Stimulated activated CD4-positive, alpha-beta T cell treated with anti-CD3 and anti-CD28 coated beads, TNF-alpha, amount 100 ng/mL, for 24 hours (primary cell): ENCODE data around the gene GRIA2.
"Not testable (repeated sequence)": the region's sequence is repeated elsewhere in the genome, so short reads cannot be mapped to it uniquely, and the experiment has no call there.

Experiments used
- DNase-seq, 3 experiments: peaks; one replicate each; pipeline ENCODE4 v3.0.0-alpha.2; 2020; ENCODE audit warnings: low read depth in 3 of 3

Gene GRIA2

DNA sequence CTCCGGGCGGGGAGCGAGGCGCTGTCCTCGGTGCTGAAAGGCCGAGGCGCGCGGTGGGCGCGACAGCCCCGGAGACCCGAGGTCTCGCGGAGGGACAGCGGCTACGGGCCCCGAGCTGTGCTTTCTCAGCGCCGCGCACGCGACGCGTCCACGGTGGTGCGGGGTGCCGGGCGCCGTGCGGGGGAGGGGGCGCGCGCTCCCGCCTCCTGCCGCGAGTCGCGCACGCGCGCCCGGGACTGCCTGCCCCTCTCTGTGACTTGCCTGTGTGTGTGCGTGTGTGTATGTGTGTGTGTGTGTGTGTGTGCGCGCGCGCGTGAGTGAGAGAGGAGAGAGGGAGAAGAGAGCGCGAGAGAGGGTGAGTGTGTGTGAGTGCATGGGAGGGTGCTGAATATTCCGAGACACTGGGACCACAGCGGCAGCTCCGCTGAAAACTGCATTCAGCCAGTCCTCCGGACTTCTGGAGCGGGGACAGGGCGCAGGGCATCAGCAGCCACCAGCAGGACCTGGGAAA, at the start of gene GRIA2:
Gene GRIA2, plus strand, starts transcription at position 358 of the 511 bp plus-strand sequence. CDS start 315 bp downstream, outside the sequence.
- no peak for DNase-seq

DNA sequence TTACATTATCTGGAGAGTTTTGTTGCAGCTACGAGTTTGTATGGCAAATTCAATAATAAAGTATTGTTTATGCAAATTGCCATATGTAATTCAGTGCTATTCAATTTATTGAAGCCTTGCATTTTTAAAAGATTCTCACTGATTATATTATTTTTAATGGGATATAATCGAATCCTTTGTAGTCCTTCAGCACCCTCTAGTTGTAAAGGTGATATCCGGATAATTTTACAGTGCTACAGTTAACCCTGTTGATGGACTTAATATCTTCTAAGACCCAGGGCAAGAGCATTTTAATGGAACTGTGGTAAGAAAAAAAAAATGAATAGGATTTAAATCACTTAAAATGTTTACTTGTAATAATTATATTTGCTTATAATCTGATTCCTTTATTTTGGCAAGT, 48.5 kb upstream of the GRIA2 start:
- no peak for DNase-seq

DNA sequence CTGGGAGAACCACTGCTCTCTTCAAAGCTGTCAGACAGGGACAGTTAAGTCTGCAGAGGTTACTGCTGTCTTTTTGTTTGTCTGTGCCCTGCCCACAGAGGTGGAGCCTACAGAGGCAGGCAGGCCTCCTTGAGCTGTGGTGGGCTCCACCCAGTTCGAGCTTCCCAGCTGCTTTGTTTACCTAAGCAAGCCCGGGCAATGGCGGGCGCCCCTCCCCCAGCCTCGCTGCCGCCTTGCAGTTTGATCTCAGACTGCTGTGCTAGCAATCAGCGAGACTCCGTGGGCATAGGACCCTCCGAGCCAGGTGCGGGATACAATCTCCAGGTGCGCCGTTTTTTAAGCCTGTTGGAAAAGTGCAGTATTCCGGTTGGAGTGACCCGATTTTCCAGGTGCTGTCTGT, 40.3 kb upstream of the GRIA2 start:
- not testable (repeated sequence) for DNase-seq

DNA sequence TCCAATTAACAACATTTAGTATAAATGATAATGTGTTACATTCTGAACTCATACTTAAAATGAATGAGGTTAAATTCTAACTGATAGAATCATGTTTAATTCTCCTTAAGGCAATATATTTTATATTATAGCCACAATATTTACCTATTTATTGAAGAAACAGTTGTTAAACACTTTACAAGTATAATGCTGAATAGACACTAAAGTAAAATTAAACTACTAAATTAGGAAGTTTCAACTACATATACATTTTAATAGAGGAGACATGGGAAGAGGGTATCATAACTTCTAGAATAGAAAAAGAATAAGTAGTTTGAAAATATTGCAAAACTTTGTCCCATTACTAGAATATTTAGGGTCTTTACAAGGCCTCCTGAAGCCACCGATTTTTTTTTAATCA, 36.2 kb upstream of the GRIA2 start:
- no peak for DNase-seq

DNA sequence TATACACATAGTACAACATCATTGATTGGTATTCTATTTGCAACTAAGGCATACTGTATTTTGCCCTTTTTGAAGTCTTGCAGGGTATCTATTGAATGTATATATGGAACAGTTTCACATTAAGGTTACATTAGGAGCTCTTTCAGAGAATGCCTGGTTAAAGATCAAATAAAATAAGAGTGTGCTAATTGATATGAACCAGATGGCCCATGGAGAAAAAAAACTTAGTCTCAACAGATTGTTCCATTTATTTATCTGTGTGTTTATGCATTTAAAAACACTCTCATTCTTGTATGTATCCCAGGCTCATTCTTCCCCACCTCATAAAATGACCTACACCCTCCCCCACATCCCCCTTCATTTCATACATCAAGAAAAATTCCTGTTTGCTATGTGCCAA, 35.2 kb upstream of the GRIA2 start:
- DNase-seq = no peak

DNA sequence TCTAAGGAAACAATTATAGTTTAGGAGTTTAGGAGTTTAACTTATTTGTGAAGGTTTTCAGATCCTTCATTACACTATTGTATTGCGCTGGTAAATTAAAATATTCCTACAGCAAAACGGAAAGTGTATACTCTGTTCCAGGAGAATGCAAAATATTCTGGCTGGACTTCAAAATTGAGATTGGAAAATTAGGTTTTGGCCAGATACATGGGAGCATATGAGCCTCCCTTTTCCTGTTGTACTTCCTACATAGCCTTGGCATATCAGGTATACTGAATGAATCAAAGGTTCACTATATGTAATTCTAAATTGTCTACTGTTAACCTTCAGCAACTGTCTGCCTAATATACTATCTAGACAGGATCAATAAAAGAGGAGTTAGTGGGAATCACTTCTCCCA, 25.2 kb upstream of the GRIA2 start:
- DNase-seq = no peak

DNA sequence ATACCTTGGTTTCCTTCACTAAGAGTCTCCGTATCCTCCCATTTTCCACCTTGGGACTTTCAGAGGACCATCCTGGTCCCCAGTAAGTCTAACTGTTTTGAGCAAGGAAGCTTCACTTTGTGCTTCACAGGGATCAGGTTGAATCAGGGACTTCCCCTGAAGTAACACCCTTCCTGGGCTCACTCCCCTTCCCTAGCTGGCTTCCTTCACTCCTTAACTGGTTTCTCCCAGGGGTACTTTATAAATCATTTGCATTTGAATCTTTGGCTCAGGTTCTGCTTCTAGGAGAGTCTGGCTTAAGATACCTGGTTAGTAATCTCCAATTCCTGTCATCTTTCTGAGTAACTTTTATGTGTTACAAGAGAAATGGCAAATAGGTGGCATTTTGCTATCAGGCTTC, 24.5 kb upstream of the GRIA2 start:
- DNase-seq = no peak

DNA sequence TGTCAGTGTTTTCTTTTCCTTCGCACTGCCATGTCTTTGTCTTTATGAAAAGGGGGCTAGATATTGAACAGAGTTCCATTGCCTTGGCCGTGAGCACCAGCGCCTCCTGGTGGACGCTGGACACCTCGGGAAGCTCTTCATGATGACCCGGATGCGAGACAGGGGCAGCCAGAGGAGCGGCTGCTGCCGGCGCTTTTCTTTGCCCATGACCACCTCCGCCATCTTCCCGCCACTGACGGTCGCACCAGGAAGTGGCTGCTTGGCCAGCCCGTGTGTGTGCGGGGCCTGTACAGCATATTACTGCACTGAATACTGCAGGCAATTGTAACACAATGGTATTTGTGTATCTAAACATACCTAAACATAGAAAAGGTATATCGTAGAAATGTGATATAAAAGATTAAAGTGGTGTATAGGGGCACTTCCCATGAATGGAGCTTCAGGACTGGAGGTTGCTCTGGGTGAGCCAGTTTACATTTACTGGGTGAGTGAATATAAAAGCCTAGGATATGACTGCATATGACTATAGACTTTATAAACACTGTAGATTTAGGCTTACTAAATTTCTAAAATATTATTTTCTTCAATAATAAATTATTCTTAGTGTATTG, 15.8 kb upstream of the GRIA2 start:
- no peak for DNase-seq

DNA sequence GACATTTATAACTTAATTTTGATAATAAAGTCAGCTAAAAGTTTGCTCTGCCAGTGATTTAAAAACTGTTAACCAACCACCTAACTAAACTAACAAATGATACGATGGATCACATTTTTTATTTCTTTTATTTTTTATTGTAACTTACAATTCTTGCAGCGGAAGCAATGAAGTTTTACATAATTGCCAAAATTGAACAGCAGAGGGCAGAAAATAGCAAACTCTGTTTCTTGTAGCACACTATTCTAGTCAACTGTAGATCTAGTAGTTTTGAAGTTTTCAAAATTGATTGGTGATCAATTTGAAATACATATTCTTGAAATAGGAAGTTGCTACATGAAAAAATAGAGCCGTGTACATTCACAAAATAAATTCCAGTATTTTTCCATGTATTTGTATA, 2.8 kb upstream of the GRIA2 start:
- DNase-seq = no peak

DNA sequence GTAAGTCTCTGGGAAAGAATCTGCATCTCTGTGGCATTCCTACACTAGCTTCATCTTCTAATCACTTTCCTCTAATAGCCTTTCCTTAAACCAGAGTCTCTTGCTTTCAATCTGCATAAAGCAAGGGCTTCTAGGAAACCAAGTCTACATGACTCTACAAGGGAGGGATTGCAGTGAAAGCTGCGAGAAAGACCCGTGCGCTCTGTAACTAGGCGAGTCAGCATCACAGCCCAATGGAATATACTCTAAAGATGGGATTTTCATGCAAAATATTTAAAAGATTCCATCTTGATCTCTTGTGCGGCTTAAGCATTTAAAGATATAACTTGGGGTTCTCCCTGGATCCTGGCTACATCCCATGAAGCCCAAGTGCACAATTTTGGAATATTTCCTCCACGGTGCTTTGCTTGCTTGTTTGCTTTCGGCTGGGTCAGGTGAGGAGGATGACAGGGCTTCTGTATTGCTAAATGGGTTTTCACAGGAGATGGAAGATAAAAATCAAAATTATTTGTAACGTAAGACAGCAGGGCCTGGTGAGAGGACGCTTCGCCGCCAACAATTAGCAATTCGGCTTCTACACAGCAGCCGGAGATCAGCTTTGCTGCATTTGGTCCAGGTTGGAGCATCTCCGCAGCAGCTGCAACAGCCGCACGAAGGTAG, 687 bp upstream of the GRIA2 start:
- DNase-seq = no peak

DNA sequence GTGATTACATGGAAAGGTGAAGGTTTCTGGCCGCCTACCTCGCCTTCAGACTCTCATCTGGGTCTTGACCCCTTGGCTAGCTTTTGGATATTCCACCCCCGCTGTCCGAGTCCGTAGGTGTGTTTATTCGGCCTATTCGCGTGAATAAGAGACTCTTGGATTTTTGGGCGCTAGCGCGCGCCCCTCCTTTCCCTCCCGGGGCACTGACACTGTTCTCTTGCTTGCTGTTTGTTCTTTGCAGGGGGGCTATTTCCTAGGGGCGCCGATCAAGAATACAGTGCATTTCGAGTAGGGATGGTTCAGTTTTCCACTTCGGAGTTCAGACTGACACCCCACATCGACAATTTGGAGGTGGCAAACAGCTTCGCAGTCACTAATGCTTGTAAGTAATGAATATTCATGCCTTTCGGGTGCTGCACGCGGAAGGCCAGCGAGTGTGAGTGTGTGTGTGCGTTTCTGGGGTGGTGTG, 932 bp downstream of the GRIA2 start:
- DNase-seq = no peak

DNA sequence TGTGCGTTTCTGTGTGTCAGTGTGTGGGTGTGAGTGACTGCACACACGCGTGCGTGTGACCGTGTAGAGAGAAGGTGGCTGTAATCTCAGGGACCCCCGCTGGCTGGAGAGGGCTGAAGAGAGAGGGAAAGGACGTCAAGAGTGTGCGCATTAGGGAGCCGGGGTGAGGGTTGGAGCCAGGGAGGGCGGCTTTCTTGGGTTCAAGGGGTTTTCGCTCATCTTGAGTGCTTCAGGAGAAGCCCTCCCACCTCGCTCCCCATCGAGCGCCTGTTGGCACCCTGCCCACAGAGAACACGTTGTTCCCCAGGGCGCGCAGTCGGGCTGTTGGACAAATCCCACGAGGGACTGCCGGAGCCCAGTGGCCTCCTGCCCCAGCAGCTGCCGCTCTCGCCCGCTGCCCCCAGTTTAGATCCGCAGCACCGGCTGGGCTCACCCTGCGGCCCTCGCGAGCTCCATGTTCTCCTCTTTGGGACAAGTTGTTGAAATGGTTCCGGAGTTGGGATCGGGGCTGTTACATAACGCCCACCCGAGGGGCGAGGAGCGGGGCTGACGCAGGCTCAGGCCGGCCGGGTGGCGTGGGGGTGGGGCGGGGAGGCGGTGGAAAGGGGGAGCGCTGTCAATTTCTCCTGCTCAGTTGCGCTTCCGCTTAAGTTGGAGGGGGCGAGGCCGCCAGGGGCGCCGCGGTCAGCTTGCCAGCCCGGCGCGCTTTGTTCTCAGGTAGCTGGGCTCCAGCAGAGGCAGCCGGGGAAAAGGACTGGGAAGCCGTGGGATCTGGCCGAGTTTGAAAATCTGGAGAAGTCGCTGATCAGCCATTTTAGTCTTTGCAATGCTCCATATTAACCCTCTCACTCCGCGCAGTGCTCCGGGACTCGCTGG, 1.6 kb downstream of the GRIA2 start:
- DNase-seq = no peak

DNA sequence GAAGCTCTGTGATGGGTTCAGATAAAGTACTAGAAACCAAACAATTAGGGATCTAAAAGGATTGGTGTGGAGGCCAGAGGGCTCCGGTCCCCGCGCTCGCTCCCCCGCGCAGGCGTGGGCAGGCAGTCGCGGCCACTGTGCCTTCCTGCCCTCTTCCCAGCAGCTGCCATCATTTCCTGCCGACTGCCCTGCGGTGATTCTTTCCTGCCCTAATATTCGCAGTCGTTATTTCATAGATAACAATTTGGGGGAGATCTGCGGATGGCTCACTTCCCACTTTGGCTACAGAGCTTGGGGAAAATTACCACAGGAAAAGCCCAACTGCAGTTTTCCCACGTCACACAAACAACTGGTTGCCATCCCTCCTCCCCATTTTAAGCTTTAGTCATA, 2.2 kb downstream of the GRIA2 start:
- DNase-seq = no peak

DNA sequence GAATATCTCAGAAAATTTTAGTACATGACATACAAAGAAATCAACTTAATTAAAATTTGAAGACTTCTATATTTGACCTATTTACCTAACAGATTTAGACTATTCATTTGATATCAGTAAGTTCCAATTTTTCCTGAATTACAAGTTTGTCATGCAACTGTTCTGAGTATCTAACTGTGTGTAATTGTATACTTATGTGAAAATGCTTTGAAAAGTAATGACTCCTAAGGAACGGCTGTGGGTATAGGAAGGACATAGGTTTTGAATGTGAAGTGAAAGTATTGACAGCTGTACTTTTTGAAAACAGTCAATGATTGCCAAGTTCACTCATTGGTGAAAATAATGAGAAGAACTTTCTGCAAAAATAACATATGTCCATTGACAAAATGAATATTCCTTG, 2.9 kb downstream of the GRIA2 start:
- DNase-seq = no peak

DNA sequence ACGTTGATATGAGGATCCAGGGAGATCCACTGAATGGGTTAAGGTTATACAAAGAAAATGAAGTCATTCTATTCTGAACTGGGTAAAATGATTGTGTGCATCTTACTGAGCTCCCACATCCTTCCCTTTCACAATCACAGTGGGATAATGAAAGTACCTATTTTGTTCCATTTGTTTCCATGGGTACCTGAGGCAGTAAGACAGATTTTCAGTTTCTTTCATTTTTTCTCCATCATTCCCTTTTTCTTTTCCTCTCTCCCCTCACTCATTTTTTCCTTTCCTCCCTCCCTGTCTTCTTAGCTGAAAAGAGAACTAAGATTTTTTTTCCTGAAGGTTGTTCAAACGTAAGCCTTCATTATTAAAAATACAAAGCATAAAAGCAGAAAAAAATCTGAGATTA, 4.6 kb downstream of the GRIA2 start:
- DNase-seq = no peak

DNA sequence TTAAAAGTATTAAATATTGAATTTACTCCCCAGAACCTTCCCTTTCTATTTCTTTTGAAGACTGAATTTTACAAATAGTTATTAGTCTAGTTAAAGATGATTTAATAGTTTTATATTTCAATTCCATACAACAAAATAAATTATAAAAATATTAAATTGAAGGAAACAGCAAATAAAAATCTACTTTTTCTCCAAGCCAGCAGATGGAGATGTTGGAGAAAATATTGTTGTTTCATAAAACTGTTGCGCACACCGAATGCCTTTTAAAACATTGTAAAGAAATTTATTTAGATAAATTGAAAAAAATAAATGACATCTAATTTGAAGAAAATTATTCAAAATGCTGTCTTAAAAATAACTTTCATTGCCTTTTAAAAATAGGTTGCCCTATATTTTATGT, 5.5 kb downstream of the GRIA2 start:
- no peak for DNase-seq

DNA sequence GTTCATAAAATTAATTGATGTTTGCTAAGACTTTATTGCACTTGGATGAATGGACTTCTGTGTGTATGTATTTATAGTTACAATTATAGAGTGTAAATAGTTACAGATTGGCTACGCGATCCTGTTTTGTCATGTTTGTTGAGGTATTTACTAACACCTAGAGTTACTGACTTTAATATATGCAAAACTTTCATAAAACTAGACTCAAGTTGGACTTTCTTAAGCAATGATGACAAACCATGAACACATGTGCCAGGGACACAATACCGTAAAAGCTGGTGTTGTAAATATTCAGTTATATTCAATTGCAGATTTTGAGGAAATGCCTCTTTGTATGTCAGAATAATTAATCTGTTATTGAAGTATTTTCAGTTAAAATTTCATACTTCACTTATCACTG, 6.1 kb downstream of the GRIA2 start:
- DNase-seq = no peak

DNA sequence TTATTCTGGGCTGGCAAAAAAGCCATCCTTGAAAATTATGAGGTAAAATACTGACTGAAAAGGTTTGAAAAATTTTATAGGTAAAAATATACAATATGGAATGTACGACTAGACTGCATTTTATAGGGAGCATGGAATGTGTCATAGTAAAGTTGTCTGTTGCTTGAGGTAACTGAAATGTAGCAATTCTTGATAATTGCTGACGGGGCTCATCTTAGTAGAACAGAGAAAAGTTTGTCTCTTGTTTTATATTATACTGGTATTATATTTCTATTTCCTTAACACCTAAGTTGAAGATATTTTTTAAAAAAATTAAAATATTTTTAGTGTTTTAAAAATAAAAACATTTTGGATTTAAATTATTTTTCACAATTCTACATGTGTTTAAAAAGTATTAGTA, 11.0 kb downstream of the GRIA2 start:
- DNase-seq = no peak

DNA sequence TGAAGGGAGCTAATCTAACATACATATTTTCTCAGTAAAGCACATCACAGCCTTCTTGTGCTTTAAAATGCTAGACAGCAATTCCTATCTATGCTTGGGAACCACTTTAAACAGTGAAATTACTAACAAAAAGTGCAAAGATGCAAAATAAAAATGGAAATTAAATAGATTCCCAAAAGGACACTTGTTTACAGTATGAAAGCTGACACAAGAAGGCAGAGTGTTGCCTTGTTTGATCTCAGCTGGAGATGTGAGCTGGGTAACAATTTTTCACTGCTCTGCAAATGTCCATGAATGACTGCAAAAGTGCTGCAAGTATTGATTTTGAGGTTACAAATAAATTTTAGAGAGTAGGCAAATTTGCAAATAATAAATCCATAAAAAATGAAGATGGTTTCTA, 22.3 kb downstream of the GRIA2 start:
- no peak for DNase-seq

DNA sequence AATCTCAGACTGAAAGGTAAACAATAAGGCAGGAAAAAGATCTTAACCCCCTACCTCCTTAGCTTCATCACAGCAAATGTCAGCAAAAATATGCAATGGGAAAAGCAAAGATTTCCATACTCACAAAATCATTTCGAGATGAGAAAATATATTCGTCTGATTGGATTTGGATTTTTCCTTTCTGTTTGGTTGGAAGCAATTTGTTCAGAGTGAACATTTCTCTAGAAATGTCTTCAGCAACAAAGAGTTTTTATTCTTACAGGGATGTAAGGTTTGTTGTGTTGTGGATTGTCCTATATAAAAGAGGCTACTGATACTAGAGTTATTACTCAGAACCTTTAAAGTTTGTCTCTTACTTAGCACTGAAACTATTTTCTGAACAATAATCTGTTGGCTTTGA, 23.8 kb downstream of the GRIA2 start:
- DNase-seq = no peak

DNA sequence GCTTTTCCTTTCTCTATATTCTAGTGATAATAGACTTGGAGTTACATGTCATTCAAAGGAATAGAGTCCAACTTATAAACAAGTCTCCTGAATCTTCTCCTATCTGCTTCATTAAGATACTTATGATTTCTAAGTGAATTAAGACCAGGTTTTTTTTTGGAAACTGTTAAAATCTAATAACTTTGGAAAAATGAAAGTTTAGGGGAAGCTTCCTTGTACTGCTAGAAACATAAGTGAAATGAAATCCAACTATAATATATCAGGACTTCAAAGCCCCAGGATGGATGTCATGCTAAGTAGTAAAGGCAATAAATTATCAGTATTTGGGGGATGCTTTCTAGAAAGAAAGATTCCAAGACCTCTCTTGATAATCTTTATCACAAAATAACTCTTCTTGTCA, 24.8 kb downstream of the GRIA2 start:
- no peak for DNase-seq

DNA sequence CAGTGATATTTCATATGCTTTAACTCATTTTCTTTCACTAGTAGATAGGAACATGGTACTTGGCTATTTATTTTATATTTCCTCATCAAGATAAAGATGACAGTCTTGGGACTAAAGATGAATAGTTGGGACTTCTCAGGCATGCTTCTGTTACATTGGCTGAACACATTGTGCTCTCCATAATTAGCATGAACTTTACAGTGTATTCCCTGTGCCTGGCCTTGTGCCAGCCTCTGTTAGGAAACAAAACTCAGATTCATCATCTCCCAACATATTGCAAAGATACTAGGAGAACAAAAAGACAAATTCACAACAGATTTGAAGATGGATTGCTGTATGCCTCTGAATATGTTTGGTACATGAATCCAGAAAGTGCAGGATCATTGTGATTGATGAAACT, 26.4 kb downstream of the GRIA2 start:
- DNase-seq = no peak

DNA sequence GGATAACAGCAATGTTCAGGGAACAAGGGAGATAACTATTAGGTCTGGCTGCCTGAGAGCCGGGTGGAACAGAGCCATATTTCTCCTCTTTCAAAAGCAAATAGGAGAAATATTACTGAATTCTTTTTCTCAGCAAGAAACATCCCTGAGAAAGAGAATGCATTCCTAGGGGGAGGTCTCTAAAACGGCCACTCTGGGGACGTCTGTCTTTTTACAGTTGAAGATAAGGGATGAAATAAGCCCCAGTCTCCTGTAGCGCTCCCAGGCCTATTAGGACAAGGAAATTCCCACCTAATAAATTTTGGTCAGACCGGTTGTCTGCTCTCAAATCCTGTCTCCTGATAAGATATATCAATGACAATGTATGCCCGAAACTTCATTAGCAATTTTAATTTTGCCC, 37.6 kb downstream of the GRIA2 start:
- DNase-seq = not testable (repeated sequence)
